RWPE2 (cell line): ENCODE results near the gene KCNK17.

Source experiments
- ATAC-seq: fragments of 200-7000 bp; cut with Tn5 transposase; 3 replicates; pipeline ENCODE4 v1.9.1; 2021; ENCODE audit warnings: low read depth
- DNase-seq: peaks from one replicate; pipeline ENCODE4 v3.0.0-alpha.2; 2020; ENCODE audit warnings: low spot score
- H3K27ac ChIP-seq: fragments of 450-650 bp; 2 replicates; pipeline ENCODE4 v1.5.1; 2017; ENCODE audit warnings: mild to moderate bottlenecking; ENCODE audit not compliant: poor library complexity, severe bottlenecking
- H3K27me3 ChIP-seq: fragments of 250-450 bp; sonication (Bioruptor Pico); 2 replicates; pipeline ENCODE4 v1.5.1; 2021; ENCODE audit warnings: mild to moderate bottlenecking, moderate library complexity; ENCODE audit not compliant: insufficient read depth, poor library complexity, severe bottlenecking
- H3K36me3 ChIP-seq: fragments of 250-450 bp; sonication (Bioruptor Pico); 2 replicates; pipeline ENCODE4 v1.5.1; 2020; ENCODE audit warnings: low read depth, mild to moderate bottlenecking, moderate library complexity
- H3K4me1 ChIP-seq: fragments of 250-450 bp; sonication (Bioruptor Pico); 2 replicates; pipeline ENCODE4 v1.5.1; 2021; ENCODE audit warnings: mild to moderate bottlenecking, moderate library complexity; ENCODE audit not compliant: insufficient read depth, poor library complexity, severe bottlenecking
- H3K4me3 ChIP-seq: fragments of 250-450 bp; sonication (Bioruptor Pico); 2 replicates; pipeline ENCODE4 v1.5.1; 2021; ENCODE audit warnings: mild to moderate bottlenecking, moderate library complexity; ENCODE audit not compliant: severe bottlenecking
- H3K9me3 ChIP-seq: fragments of 250-450 bp; sonication (Bioruptor Pico); 2 replicates; pipeline ENCODE4 v1.5.1; 2021; ENCODE audit warnings: mild to moderate bottlenecking, moderate library complexity; ENCODE audit not compliant: severe bottlenecking
- TF ChIP-seq, protein P1 (sequence below): fragments of 450-650 bp; IDR thresholded peaks from one replicate; pipeline ENCODE4 v1.5.1; 2017; ENCODE audit warnings: mild to moderate bottlenecking, moderate library complexity; ENCODE audit not compliant: poor library complexity, severe bottlenecking

The KCNK17 gene

DNA sequence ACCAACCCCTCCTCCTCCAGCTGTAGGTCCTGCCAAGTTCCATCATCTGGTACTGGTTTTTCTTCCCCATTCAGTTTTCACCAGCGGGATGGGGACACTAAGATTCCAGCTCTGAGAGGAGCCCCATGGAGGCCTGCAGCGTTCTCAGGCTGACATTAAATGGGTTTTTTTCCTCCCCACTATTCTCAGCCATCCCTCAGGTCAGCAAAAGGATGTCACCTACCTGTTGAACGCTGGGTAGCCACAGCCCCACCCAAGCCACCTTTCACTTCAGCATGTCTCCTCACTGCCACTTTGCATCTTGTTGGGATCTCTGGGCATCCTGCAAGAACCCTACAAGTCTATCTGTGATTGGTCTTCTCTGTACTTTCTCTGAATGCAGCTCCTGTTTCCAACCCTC, 6.8 kb downstream of the KCNK17 start:
- H3K36me3 ChIP-seq, result no peaks in the 10 kb centered on the region
- H3K27me3 ChIP-seq, result peaks cover 4% of the 10 kb centered on the region
- no peaks in the 10 kb centered on the region for H3K4me1 ChIP-seq
- no peaks in the 10 kb centered on the region for H3K9me3 ChIP-seq
- no peak for ATAC-seq
- no peak for DNase-seq
- H3K27ac ChIP-seq, result no peak overlapping the region
- TF ChIP-seq, protein P1, sequence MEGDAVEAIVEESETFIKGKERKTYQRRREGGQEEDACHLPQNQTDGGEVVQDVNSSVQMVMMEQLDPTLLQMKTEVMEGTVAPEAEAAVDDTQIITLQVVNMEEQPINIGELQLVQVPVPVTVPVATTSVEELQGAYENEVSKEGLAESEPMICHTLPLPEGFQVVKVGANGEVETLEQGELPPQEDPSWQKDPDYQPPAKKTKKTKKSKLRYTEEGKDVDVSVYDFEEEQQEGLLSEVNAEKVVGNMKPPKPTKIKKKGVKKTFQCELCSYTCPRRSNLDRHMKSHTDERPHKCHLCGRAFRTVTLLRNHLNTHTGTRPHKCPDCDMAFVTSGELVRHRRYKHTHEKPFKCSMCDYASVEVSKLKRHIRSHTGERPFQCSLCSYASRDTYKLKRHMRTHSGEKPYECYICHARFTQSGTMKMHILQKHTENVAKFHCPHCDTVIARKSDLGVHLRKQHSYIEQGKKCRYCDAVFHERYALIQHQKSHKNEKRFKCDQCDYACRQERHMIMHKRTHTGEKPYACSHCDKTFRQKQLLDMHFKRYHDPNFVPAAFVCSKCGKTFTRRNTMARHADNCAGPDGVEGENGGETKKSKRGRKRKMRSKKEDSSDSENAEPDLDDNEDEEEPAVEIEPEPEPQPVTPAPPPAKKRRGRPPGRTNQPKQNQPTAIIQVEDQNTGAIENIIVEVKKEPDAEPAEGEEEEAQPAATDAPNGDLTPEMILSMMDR, result no peak
- H3K4me3 ChIP-seq, result no peak overlapping the region

DNA sequence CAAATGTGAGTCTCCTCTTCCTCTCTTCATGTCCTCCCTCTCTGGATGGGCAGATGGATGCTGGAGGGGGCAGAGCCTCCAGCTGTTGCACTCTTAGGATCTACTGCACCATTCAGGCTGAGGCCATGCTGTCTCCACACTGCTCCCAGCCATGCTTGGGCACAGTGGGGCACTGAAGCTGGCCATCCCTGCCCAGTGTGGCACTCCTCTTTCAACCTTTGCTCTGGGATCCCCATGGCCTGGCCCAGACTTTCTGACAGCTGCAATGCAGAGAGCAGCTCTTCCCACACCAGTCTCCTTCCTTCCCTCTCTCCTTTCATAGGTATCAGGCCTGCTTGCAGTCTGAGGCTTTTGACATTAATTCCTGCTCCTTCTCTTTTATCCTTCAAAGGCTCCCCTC, 9.3 kb downstream of the KCNK17 start:
- TF ChIP-seq, protein P1, result no peak
- no peaks in the 10 kb centered on the region for H3K27me3 ChIP-seq
- H3K27ac ChIP-seq, result no peak overlapping the region
- no peaks in the 10 kb centered on the region for H3K36me3 ChIP-seq
- no peak overlapping the region for H3K4me3 ChIP-seq
- no peaks in the 10 kb centered on the region for H3K9me3 ChIP-seq
- ATAC-seq (no peak), DNase-seq (no peak)
- no peaks in the 10 kb centered on the region for H3K4me1 ChIP-seq

DNA sequence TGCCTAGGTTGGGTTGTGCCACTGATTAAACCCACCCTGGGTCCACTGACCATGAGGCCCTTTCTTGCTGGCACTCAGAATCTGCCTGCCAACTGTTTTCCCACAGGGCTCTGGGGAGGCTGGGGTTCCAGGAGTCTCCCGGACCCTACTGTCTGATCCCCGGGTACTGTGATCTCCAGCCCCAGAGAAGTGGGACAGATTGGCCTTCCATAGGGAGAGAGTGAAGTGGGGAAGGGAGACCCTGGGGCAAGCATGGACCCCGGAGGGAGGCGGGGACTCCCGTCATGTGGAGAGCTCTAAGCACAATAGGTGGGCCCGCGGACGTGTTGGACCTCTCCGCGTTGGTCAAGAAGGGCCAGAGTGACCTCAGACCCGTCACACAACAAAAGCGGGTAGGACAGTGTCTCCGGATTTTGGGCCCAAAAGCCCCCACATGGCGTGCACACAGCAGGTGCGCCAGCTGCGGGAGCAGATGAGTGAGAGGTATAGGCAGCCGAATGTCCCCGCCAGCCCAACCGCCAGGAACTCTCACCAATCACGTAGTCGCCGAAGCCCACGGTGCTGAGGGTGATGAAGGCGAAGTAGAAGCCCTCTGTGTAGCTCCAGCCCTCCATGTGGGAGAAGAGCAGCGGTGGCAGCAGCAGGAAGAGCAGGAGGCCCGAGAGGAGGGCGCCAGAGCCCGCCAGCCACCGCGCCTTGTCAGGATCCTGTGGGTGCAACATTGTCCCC, 10.6 kb downstream of the KCNK17 start:
- Histone ChIP-seq H3K9me3 (no peaks in the 10 kb centered on the region), H3K4me3 (no peak overlapping the region), H3K27ac (no peak overlapping the region), H3K4me1 (no peaks in the 10 kb centered on the region), H3K36me3 (no peaks in the 10 kb centered on the region), H3K27me3 (no peaks in the 10 kb centered on the region)
- ATAC-seq (no peak; the same call in 2 of the 3 replicates), DNase-seq (no peak)
- TF ChIP-seq, protein P1, result peak; percentile 68

DNA sequence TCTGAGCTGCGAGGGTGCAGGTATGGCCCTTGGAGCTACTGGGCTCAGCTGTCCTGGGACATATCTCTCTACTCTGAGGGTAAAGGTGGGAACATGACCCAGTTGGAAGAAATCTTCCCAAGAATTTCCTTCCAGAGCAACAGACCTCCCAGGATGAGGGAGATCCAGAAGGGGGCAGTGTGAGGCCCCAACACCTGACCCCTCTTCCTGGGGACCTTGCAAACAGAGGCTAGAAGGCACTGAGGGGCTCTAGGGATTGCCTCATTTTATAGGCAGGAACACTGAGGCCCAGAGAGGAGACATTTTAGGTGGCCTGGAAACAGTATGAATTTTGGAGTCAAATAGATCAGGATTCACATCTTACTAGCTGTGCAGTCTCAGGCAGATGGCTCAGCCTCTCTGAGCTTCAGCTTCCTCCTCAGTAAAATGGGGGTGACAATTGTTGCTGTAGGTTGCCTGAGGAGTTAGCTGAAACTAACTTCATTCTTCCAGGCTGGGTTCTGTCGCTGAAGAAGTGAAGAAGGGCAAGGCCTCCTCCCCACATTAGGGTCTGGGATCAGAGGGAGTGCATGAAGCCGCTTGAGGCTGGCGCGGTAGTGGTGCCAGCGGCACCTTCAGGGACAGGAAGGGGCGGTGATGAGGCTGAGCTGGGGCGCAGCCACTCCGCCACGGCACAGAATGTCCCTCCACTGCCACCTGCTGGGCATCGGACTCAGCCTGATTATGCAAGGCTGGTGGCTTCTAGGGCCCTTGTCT, 11.4 kb downstream of the KCNK17 start:
- Histone ChIP-seq H3K4me1 (no peaks in the 10 kb centered on the region), H3K27ac (no peak overlapping the region), H3K4me3 (no peak overlapping the region), H3K27me3 (no peaks in the 10 kb centered on the region), H3K36me3 (no peaks in the 10 kb centered on the region), H3K9me3 (no peaks in the 10 kb centered on the region)
- TF ChIP-seq, protein P1, result peak; percentile 92
- DNase-seq, result no peak
- ATAC-seq, result peak; percentile 91

DNA sequence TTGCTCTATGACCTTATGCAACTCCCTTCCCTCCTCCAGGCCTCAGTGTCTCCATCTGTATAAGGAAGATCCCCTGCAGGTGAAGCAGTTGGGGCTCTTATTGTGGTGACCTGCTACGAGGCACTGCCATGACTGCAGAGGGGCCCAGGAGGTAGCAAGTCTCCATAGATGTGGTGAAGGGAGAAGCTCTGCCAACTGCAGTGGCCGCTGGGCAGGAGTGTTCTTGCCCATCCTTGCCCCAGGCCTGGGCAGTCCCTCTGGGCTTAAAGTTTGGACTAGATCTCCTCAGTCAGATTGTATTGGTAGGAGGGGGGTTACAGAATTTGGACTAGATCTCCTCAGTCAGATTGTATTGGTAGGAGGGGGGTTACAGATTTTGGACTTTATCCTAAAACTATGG, 12.2 kb downstream of the KCNK17 start:
- no peak for ATAC-seq
- no peaks in the 10 kb centered on the region for H3K27me3 ChIP-seq
- TF ChIP-seq, protein P1, result no peak

More for the DNA sequence above, 12.2 kb downstream of the KCNK17 start:
- Histone ChIP-seq H3K36me3 (no peaks in the 10 kb centered on the region), H3K27ac (no peak overlapping the region), H3K4me3 (no peak overlapping the region), H3K9me3 (no peaks in the 10 kb centered on the region), H3K4me1 (no peaks in the 10 kb centered on the region)
- no peak for DNase-seq
